SHP77 treated with DMSO at 0.1 percent for 48 hours (cell line): ENCODE data around the gene OPCML.

Experiments
- DNase-seq: peaks from one replicate; lab custom pipeline; 2025; lab: John Stamatoyannopoulos, UW

Gene OPCML

GRCh38 chr11:133133050-133133449 is 399.3 kb downstream of the OPCML start:
- no peak for DNase-seq

- no peak for DNase-seq
Observed at GRCh38 chr11:133127741-133128140, 404.6 kb downstream of the OPCML start.

- no peak for DNase-seq
Observed at GRCh38 chr11:133123796-133124195, 408.5 kb downstream of the OPCML start.

GRCh38 chr11:133123366-133123765 is 408.9 kb downstream of the OPCML start:
- no peak for DNase-seq

GRCh38 chr11:133122256-133122655 is 410.0 kb downstream of the OPCML start:
- no peak for DNase-seq

- no peak for DNase-seq
Observed at GRCh38 chr11:133118563-133119268, 413.6 kb downstream of the OPCML start.

- DNase-seq: no peak
Observed at GRCh38 chr11:133115099-133115498, 417.2 kb downstream of the OPCML start.

GRCh38 chr11:133107763-133108162 is 424.5 kb downstream of the OPCML start:
- no peak for DNase-seq

GRCh38 chr11:133107136-133107535 is 425.2 kb downstream of the OPCML start:
- no peak for DNase-seq

- DNase-seq: no peak
Observed at GRCh38 chr11:133106417-133106816, 425.9 kb downstream of the OPCML start.

- DNase-seq: no peak
Observed at GRCh38 chr11:133104009-133104744, 428.1 kb downstream of the OPCML start.

- no peak for DNase-seq
Observed at GRCh38 chr11:133096981-133097380, 435.3 kb downstream of the OPCML start.

GRCh38 chr11:133086518-133086917 is 445.8 kb downstream of the OPCML start:
- no peak for DNase-seq

- no peak for DNase-seq
Observed at GRCh38 chr11:133082841-133083488, 449.3 kb downstream of the OPCML start.

- no peak for DNase-seq
Observed at GRCh38 chr11:133082453-133082781, 449.9 kb downstream of the OPCML start.

- no peak for DNase-seq
Observed at GRCh38 chr11:133081730-133082452, 450.4 kb downstream of the OPCML start.

GRCh38 chr11:133081020-133081419 is 451.3 kb downstream of the OPCML start:
- DNase-seq: no peak

- no peak for DNase-seq
Observed at GRCh38 chr11:133078591-133079404, 453.5 kb downstream of the OPCML start.

GRCh38 chr11:133078012-133078411 is 454.3 kb downstream of the OPCML start:
- DNase-seq: no peak

GRCh38 chr11:133075351-133075750 is 456.9 kb downstream of the OPCML start:
- no peak for DNase-seq

GRCh38 chr11:133072858-133073582 is 459.3 kb downstream of the OPCML start:
- no peak for DNase-seq
